Left kidney (tissue), 2 donors: ENCODE measurements around the gene AGBL1. TPM values are rescaled to one million over a fixed set of nuclear protein-coding genes. Genes with fewer than 3 reads are reported as not detected.
"Not testable (repeated sequence)": the region's sequence is repeated elsewhere in the genome, so short reads cannot be mapped to it uniquely, and the experiment has no call there.

ENCODE experiments used
- DNase-seq: peaks from one replicate; pipeline ENCODE4 v3.0.0-alpha.2; 2013
- polyA plus RNA-seq: library from polyadenylated mRNA; unstranded; fragments of 120-200 nt; gene quantifications from one replicate; pipeline ENCODE4 v1.2.1, GENCODE V29; 2013; ENCODE audit not compliant: insufficient read length

Gene AGBL1
- polyA plus RNA-seq, 1 donor = 0.18 TPM

DNA sequence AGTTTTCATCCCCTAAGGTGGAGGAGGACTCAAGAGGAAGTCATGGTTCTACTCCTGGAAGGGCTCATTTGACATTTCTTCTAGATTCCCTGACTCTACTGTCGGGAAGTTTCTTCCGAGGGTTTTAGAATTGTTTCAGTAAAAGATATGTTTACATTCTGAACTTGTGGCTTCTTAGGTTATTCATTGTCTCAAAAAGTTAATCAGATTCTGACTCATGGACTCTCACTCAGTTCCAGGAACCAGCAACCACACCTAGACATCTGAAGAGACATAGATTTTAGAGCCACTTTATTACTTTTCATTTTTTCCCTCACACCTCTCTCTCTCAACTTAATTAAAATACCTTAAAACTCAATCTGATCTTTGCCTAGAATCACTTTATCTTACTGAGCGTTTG lies 862.6 kb downstream of the AGBL1 start:
- DNase-seq = no peak

DNA sequence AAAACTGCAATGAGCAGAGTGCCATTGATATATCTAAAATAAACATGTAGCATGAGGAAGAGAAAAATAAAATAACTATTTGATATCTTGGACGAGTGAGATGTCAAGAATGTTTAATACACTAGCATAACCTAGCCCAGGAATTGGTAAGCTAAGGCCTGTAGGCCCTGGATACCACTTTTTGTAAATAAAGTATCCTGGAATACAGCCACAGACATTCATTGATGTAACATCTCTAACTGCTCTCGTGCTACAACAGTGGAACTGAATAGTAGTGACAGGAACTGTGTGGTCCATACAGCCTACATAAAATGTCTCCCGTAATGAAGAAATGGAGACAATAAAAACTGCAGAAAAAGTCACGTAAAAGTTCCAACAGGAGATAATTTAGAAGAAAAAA lies 869.0 kb downstream of the AGBL1 start:
- DNase-seq = no peak

DNA sequence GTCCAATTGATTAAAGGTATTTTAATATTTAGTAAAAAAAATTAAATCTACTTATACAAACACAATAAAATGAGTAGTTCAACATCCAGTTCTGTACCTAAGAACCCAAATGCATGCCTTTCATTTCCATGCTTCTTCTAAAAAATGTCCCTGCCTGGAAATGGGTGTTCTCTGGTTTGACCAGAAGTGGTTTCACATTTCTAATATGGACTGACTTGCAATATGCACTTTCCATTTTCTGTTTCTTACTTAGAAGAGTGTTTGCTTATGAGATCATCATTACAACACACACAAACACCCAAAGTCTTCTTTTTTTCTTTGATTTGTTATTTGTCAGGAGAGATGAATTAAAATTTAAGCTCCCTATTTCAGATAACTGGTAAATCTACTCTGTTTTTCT lies 879.6 kb downstream of the AGBL1 start:
- DNase-seq = no peak

DNA sequence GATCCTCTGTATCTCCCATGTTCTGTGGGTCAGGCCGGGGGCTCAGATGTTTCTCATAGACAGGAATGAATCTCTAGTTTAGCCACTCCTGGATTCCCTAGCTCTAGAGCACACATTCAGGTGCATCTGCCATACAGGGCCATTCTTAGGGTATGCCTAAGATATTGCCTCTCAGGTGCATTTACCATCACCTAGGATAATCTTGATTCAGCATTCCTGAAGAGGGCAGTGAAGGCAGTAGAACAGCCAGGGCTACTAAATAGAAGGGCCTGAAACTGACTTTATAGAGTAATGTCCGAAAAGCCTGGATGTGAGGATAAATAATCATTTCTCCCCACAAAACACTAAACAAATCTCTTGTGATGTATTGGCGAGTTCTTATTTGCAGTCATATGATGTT lies 882.0 kb downstream of the AGBL1 start:
- DNase-seq = no peak

DNA sequence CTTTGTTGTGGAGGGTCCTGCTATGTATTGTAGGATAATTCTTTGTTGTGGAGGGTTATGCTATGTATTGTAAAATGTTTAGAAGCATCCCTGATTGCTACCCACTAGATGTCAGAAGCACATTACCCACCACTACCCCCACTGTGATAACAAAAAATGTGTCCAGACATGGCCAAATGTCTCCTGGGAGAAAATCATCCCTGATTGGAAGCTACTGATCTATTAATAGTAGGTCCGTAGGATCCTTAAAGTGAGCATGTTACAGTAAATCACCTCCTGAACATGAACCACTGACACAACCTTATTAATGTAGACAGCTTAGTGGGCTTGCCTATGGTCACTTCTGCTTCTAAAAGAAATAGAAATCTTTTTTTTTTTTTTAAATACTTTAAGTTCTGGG lies 884.6 kb downstream of the AGBL1 start:
- DNase-seq = no peak

DNA sequence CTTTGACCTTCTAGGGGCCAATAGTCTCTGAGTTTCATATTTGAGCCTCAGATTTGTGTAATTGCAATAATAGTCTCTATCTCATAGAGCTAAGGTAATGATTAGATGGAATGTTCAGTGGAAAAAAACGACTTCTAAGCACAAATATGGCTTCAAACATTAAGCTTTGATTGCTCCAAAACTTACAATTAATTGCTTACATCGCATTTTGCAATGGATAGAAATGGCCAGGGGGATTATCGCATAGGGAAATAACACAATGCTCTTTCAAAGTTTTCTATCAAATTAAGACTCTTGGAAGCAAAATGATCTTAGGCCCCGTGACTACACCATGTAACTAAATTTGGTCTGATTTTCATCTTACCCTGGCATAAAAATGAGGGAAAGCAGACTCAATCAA lies 888.6 kb downstream of the AGBL1 start:
- DNase-seq = no peak

DNA sequence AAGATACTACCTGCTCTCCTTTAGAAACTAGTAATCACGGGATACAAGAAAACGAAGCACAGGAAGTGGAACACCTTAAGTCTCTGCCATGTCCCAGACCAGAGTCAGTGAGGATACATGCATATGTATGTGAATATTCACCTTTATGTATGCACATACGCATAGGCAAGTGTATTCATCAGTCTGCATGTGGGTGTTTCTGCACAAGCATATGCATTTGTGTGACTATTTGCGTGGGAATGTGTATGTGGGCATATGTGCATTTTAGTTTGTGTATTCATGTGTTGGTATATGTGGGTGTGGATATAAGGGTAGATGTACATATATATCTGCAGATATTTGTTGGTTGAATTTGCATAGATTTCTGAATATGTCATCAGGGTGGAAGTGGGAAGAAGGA lies 889.7 kb downstream of the AGBL1 start:
- DNase-seq = no peak

DNA sequence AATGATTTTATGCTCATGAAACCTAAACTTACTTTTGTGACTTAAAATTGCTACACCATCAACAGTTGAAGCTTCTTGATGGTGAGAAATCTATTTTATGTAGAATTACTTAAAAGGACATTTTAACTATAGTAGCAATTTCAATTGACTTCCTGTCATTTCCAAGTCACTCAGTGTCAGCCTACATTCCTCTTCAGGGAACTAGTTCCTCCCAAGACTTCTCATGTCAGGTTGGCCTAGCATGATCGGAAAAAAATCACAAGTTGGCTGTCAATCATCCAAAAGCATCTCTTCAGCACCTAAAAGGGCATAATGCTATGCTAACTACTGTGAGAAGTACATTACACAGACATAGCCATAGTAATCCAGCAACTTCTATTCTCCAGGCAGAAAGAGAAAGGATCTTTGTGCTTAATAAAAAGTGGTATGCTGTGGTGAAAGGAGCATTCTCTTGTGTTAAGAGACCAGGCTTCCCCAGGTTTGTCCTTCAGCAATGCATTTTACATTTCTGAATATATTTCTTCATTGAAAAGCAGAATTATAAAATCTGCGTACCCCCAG lies 893.7 kb downstream of the AGBL1 start:
- no peak for DNase-seq

DNA sequence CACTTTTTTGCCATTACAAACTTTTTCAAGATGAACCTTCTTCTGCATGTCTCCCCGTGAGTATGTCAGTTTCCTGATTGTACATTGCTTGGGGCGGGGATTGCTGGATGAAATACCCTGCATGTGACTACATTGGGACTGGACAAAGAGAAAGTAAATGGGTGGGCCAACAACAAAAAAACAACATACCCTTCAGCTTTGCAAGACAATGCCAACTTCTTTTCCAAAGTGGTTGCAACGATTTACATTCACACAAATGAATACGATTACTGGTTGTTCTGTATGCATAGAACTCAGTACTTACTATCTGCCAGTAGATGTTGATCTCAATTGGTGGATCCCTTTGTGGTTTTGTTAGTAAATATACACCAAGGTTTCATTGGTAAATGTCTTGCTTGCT lies 908.4 kb downstream of the AGBL1 start:
- DNase-seq = no peak

DNA sequence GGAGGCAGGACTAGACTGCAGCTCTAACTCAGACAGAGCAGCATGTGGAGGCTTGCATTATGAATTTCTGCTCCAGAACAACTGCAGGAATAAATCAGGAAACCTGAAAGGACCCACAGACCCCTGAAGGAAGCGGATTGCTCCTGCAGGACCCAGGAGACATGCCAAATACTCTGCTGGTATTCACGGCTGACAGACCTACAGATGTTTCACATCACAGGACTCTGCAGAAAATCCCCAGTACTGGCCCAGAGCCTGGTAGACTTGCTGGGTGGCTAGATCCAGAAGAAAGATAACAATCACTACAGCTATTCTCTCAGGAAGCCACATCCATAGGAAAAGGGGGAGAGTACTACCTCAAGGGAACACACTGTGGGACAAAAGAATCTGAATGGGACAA lies 942.1 kb downstream of the AGBL1 start:
- DNase-seq = no peak

DNA sequence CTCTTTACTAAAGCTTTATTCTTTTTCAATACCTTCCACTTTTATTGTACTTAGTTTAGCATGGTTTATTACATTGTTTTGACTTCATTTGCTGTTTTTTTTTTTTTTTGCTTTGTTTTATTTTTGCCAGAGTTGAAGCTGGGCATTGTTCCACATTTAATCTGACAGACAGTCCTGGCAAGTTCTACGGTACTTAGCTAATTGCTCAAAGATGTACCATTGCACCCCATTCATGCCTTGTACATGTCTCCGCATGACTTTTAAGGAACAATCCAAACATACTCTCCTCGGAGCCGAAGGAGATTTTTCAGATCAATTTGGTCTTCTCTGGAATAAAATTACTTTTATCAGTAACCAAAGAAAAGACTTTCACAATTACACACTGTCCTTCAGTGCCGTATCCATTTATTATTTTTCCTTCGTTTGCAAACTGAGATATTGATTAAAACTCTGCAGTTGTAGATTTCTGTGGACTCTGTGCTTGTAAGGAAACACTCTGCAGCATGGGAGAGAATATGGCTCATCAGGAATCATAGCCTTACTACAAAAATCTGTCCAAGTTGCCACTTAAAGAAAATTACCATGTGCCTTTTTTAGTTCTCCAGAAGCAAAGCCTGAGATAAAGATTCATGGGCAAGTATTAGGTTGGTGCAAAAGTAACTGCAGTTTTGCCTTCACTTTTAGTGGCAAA lies 952.0 kb downstream of the AGBL1 start:
- no peak for DNase-seq

DNA sequence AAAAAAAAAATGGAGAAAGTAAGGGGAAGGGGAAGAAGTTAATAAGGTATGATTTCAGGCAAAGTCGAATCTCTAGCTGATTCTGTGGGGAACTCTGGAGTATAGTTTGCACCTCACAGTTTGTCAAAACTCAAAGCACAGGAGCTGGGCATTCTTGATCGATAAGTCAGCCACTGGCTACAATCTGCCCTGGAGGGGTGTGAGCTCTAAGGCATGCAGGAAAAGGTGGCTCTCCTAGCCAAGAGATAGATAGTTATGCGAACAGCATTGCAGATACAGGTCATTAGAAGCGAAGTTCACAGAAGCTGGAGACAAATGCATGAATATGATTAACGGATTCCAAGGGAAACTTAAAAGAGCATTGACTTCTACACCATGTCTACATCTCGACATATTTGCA lies 952.6 kb downstream of the AGBL1 start:
- DNase-seq = no peak

DNA sequence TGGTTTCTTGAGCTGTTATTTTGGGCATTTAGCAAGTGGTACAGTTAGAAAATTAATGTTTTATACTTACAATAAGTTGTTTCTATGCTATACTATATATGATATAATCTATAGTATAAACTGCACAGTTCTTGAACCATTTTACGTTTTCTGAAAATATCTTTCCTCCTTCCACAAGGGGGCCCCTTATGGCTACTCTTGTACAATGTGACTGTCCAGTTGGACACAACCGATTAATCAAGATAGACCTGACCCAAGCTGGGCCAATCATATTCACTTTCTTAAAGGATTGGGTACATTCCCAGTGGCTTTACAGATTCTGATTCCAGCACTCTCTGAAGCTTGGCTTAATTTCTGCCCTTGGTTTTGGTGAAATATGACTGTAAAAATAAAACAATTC lies 953.4 kb downstream of the AGBL1 start:
- DNase-seq = peak; percentile 4

DNA sequence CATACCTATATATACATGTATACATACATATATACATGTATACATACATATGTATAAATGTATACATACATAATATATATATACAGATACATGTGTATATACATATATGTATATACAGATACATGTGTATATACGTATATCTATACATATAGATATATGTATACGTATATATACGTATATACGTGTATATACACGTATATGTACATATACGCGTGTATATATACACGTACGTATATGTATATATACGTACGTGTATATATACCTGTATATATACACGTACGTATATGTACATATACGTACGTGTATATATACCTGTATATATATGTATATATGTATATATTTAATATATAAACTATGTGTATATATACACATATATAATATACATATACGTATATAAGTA lies 955.2 kb downstream of the AGBL1 start:
- no peak for DNase-seq

DNA sequence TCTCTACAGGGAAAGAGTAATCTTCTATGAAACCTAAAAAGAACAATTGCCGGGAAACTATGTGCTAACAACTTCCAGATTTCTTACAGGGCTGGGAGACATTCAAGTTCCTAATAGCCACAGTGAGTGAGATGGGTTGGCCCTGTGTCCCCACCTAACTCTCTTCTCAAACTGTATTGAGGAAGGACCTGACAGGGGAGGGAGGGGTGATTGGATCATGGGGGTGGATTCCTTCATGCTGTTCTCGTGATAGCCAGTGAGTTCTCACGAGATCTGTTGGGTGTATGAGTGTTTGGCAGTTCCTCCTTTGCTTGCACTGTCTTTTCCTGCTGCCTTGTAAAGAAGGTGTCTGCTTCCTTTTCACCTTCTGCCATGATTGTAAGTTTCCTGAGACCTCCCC lies 958.7 kb downstream of the AGBL1 start:
- DNase-seq = no peak

DNA sequence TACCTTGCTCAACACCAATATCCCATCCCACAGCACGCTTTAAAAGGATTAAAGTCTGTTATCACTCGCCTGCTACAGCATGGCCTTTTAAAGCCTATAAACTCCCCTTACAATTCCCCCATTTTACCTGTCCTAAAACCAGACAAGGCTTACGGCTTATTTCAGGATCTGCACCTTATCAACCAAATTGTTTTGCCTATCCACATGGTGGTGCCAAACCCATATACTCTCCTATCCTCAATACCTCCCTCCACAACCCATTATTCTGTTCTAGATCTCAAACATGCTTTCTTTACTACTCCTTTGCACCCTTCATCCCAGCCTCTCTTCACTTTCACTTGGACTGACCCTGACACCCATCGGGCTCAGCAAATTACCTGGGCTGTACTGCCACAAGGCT lies 962.9 kb downstream of the AGBL1 start:
- DNase-seq = not testable (repeated sequence)

DNA sequence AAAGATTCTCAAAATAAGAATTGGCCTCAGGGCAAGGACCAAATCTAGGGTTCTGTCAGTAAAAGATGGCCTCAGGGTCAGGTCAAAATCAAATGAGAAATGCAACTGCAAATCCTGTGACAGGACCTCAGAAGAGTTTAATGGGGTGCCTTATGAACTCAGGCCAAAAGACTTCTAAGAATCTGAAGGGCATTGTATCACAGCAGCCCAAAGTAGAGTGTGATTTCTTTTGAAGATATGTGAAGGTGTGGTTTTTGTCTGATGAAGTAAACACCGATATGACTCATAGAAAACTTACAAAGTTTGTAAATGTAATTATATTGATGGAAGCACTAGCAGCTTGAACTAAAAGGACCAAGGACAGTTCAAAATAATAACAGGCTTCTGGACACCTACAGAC lies 966.1 kb downstream of the AGBL1 start:
- no peak for DNase-seq

DNA sequence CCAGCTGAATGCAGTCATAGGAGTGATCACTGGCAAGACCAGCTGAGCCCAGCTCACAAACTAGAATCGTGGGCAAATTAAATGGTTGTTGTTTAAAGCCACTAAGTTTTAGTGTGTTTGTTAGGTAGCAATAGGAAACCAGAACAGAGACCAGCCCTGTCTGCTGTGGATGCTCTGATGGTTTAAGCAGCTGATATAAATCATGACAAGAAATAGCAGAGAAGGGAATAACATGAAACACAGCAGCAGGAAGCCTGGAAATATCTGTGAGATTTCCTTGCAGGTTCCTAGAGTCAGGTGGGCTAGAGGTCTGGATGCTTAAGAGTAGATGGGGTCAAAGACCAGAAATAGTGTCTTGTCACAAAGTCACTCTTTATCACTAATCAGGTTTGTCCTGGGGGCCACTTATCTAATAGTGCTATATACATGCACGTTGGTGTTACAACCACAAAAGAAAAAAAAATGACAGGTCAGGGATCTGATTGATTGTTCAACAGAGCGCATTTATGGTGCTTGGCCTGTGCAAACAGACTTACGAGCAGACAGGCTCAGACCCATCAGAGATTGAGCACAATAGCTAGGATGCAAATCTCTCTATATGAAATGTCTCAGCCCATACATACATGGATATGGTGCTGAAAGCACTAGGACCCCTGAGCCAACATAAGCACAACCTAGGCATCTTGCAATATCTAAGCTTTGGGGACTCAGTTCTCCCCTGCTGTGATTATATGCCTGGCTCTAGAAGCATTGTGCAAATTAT lies 967.7 kb downstream of the AGBL1 start:
- DNase-seq = no peak
